H9 (cell line): ENCODE measurements around the gene ABCF2. TPM values are rescaled to one million over a fixed set of nuclear protein-coding genes. Genes with fewer than 3 reads are reported as not detected.

Source experiments
- DNase-seq: peaks from one replicate; pipeline ENCODE4 v3.0.0-alpha.2; 2017
- H2AFZ ChIP-seq: one replicate; pipeline ENCODE4 v1.6.1; 2013; ENCODE audit warnings: mild to moderate bottlenecking, low read length, control low read depth, moderate library complexity
- H2AK5ac ChIP-seq: 2 replicates; pipeline ENCODE4 v1.6.1; 2013; ENCODE audit warnings: low read length, control low read depth, mixed read lengths; ENCODE audit not compliant: insufficient read length
- H2BK120ac ChIP-seq: one replicate; pipeline ENCODE4 v1.6.1; 2013; ENCODE audit warnings: low read depth, mild to moderate bottlenecking, low read length, control low read depth, inconsistent platforms; ENCODE audit not compliant: poor library complexity, severe bottlenecking
- H2BK12ac ChIP-seq: 2 replicates; pipeline ENCODE4 v1.6.1; 2013; ENCODE audit warnings: low read length, control low read depth, mixed read lengths, low read depth; ENCODE audit not compliant: insufficient read length
- H2BK15ac ChIP-seq: 2 replicates; pipeline ENCODE4 v1.6.1; 2013; ENCODE audit warnings: low read depth, low read length, control low read depth
- H2BK20ac ChIP-seq: one replicate; pipeline ENCODE4 v1.6.1; 2013; ENCODE audit warnings: low read depth, mild to moderate bottlenecking, low read length, control low read depth, inconsistent platforms; ENCODE audit not compliant: poor library complexity, severe bottlenecking
- H2BK5ac ChIP-seq: 2 replicates; pipeline ENCODE4 v1.6.1; 2013; ENCODE audit warnings: low read length, control low read depth, mixed read lengths; ENCODE audit not compliant: insufficient read length
- H3K14ac ChIP-seq: 2 replicates; pipeline ENCODE4 v1.6.1; 2013; ENCODE audit warnings: low read length, control low read depth; ENCODE audit not compliant: insufficient read depth
- H3K18ac ChIP-seq: 2 replicates; pipeline ENCODE4 v1.6.1; 2013; ENCODE audit warnings: low read depth, mild to moderate bottlenecking, mixed read lengths, low read length, control low read depth; ENCODE audit not compliant: insufficient read length
- H3K23ac ChIP-seq: 2 replicates; pipeline ENCODE4 v1.6.1; 2013; ENCODE audit warnings: low read length, control low read depth, mixed read lengths, low read depth; ENCODE audit not compliant: insufficient read length
- H3K23me2 ChIP-seq: 2 replicates; pipeline ENCODE4 v1.6.1; 2013; ENCODE audit warnings: low read depth, mild to moderate bottlenecking, mixed read lengths, low read length, control low read depth; ENCODE audit not compliant: insufficient read length, poor library complexity, severe bottlenecking
- H3K27ac ChIP-seq: 2 replicates; pipeline ENCODE4 v1.5.1; 2013; ENCODE audit warnings: low read length, control low read depth, mixed read lengths, low read depth; ENCODE audit not compliant: insufficient read length
- H3K27me3 ChIP-seq: 2 replicates; pipeline ENCODE4 v1.6.1; 2013; ENCODE audit warnings: low read length, control low read depth, inconsistent platforms; ENCODE audit not compliant: insufficient read depth
- H3K4ac ChIP-seq: 2 replicates; pipeline ENCODE4 v1.6.1; 2013; ENCODE audit warnings: low read depth, mild to moderate bottlenecking, control low read depth, inconsistent platforms, low read length, moderate library complexity
- H3K4me1 ChIP-seq: 2 replicates; pipeline ENCODE4 v1.6.1; 2013; ENCODE audit warnings: low read length, control low read depth, inconsistent platforms; ENCODE audit not compliant: insufficient read depth
- H3K4me2 ChIP-seq: 2 replicates; pipeline ENCODE4 v1.6.1; 2013; ENCODE audit warnings: low read length, control low read depth, mixed read lengths; ENCODE audit not compliant: insufficient read length, insufficient read depth
- H3K56ac ChIP-seq: 2 replicates; pipeline ENCODE4 v1.6.1; 2013; ENCODE audit warnings: low read depth, mild to moderate bottlenecking, mixed read lengths, low read length, control low read depth; ENCODE audit not compliant: insufficient read length
- H3K79me1 ChIP-seq: 2 replicates; pipeline ENCODE4 v1.6.1; 2013; ENCODE audit warnings: low read depth, mild to moderate bottlenecking, moderate library complexity, low read length, control low read depth, inconsistent platforms; ENCODE audit not compliant: insufficient read depth, poor library complexity, severe bottlenecking
- H3K79me2 ChIP-seq: 2 replicates; pipeline ENCODE4 v1.6.1; 2013; ENCODE audit warnings: low read length, control low read depth, inconsistent platforms; ENCODE audit not compliant: insufficient read depth
- H3K9ac ChIP-seq: 2 replicates; pipeline ENCODE4 v1.6.1; 2013; ENCODE audit warnings: low read length, control low read depth, mixed read lengths; ENCODE audit not compliant: insufficient read length; ENCODE audit errors: extremely low read depth
- H3K9me3 ChIP-seq: one replicate; pipeline ENCODE4 v1.6.1; 2013; ENCODE audit warnings: low read depth, low read length, inconsistent platforms; ENCODE audit not compliant: control insufficient read depth
- H3T11ph ChIP-seq: one replicate; pipeline ENCODE4 v1.6.1; 2013; ENCODE audit warnings: mild to moderate bottlenecking, low read length, control low read depth, inconsistent platforms
- H4K20me1 ChIP-seq: one replicate; pipeline ENCODE4 v1.6.1; 2013; ENCODE audit not compliant: control insufficient read depth, insufficient read length, insufficient read depth
- H4K5ac ChIP-seq: 2 replicates; pipeline ENCODE4 v1.6.1; 2013; ENCODE audit warnings: low read depth, mild to moderate bottlenecking, mixed read lengths, low read length, control low read depth; ENCODE audit not compliant: insufficient read length
- H4K8ac ChIP-seq: replicated peaks from 2 replicates; pipeline ENCODE4 v1.6.1; 2013; ENCODE audit warnings: low read length, control low read depth, mixed read lengths, low read depth; ENCODE audit not compliant: insufficient read length
- H4K91ac ChIP-seq: 2 replicates; pipeline ENCODE4 v1.6.1; 2013; ENCODE audit warnings: low read depth, mild to moderate bottlenecking, moderate library complexity, mixed read lengths, low read length, control low read depth; ENCODE audit not compliant: insufficient read length
- H3K27ac Mint-ChIP-seq, 3 experiments: 2 replicates in 2 of 3; 3 replicates in 1 of 3; pipeline ENCODE4 v1.8.0; 2020 to 2021; ENCODE audit warnings: mixed read lengths in 3 of 3, mild to moderate bottlenecking in 1 of 3, moderate library complexity in 1 of 3
- H3K27me3 Mint-ChIP-seq: 2 replicates; pipeline ENCODE4 v1.8.0; 2021; ENCODE audit warnings: low read depth, mild to moderate bottlenecking, moderate library complexity, mixed read lengths
- H3K36me3 Mint-ChIP-seq, 3 experiments: 2 replicates in 2 of 3; 3 replicates in 1 of 3; pipeline ENCODE4 v1.8.0; 2020 to 2021; ENCODE audit warnings: low read depth in 3 of 3, mixed read lengths in 3 of 3; ENCODE audit not compliant: insufficient read depth in 1 of 3
- H3K4me1 Mint-ChIP-seq, 2 experiments: 2 replicates each; pipeline ENCODE4 v1.8.0; 2020; ENCODE audit warnings: mixed read lengths in 2 of 2
- H3K4me3 Mint-ChIP-seq, 2 experiments: 2 replicates in 1 of 2; 3 replicates in 1 of 2; pipeline ENCODE4 v1.8.0; 2020 to 2021; ENCODE audit warnings: mild to moderate bottlenecking in 2 of 2, mixed read lengths in 2 of 2, moderate library complexity in 1 of 2
- H3K9me3 Mint-ChIP-seq, 2 experiments: 2 replicates in 1 of 2; 3 replicates in 1 of 2; pipeline ENCODE4 v1.8.0; 2020; ENCODE audit warnings: mild to moderate bottlenecking in 2 of 2, mixed read lengths in 2 of 2, moderate library complexity in 1 of 2
- WGBS: extraction: QIAGEN DNeasy Blood & Tissue Kit; methylation state at CpG from one replicate; pipeline ENCODE4 v1.1.7; 2013; ENCODE audit warnings: missing lambda C conversion rate, low lambda C conversion rate, mixed read lengths; ENCODE audit not compliant: insufficient read length; ENCODE audit errors: extremely low coverage; 5-methylcytosine and 5-hydroxymethylcytosine counted together
- total RNA-seq: library from RNA; stranded (reverse); gene quantifications from 2 replicates; pipeline ENCODE4 v1.2.1, GENCODE V29; 2021
- TF ChIP-seq, protein P1 (sequence below): fragments of 200-600 bp; sonication (generic); conservative IDR thresholded peaks from 3 replicates; pipeline ENCODE4 v1.8.0; 2021; ENCODE audit warnings: antibody characterized with exemption, mild to moderate bottlenecking

The ABCF2 gene
- total RNA-seq, 1 experiment from 2014 or later = 70.1 TPM

DNA sequence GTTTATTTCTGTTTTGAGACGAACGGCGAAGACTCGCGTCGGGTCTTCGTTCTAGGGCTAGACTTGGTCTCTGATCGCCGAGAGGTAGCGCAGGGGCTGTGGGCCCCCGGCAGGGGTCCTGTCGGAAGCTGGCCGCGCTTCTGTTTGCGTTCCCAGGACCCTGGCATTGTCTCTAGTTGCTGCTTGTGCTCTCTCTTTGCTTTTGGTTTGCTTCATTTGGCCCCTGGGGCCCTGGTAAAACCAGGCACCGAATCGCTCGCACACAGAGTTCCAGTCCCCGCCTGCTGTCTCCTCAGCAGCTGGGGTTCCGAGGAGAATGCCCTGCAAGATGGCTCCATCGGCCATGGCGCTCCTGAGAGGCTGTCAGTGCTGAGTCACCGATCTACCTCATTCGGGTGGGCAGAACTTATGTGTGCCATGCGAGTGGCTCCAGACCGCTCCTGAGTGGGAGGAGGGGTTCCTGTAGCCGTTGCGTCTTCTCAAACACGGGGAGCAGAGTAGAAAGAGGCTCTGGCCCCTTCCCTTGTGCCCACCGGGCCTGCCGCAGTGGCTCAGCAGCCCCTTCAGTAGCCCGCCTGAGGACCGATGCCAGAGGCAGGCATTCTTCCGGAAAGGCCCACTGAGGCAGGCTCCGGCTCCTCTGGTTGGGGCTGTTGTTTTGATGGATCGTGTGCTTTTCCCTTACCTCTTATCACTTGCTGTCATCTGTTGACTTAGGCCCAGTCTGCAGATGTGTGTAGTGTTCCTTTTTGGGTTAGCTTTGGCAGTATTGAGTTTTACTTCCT, 6.1 kb upstream of the ABCF2 start:
- Histone ChIP-seq H3K4me1 (no peaks in the 10 kb centered on the region; the same call in 1 of the 2 replicates), H4K91ac (no peak overlapping the region), H3K23ac (no peak overlapping the region), H2BK120ac (no peak overlapping the region), H3T11ph (no peak overlapping the region), H3K9ac (peak overlapping the region; percentile 52), H3K79me2 (peaks cover 6% of the 10 kb centered on the region; the same call in 1 of the 2 replicates), H4K5ac (no peak overlapping the region), H2BK5ac (no peak overlapping the region), H3K27ac (no peak overlapping the region), H3K14ac (peak overlapping the region; percentile 49; the same call in 1 of the 2 replicates), H2AFZ (no peak overlapping the region), H3K4ac (no peak overlapping the region), H4K8ac (no peak overlapping the region), H3K79me1 (no peaks in the 10 kb centered on the region), H2BK15ac (no peak overlapping the region), H3K23me2 (peaks cover 9% of the 10 kb centered on the region), H4K20me1 (no peaks in the 10 kb centered on the region), H2AK5ac (no peak overlapping the region), H3K9me3 (no peaks in the 10 kb centered on the region), H3K56ac (no peak overlapping the region), H2BK20ac (no peak overlapping the region), H3K18ac (no peak overlapping the region), H3K27me3 (no peaks in the 10 kb centered on the region), H3K4me2 (peak overlapping the region; percentile 93), H2BK12ac (no peak overlapping the region)
- Mint-ChIP-seq H3K27ac (peak overlapping the region; percentile 16 to 98 (median 98); a peak in 4 of 7 replicates), H3K27me3 (no peaks in the 10 kb centered on the region; the same call in 1 of the 2 replicates), H3K4me3 (peak overlapping the region; percentile 97 to 99), H3K9me3 (no peaks in the 10 kb centered on the region), H3K4me1 (peaks cover 22 to 23% of the 10 kb centered on the region in 2 experiments), H3K36me3 (peaks cover 2 to 21% (median 17%) of the 10 kb centered on the region in 3 experiments; a peak in 6 of 7 replicates)
- TF ChIP-seq, protein P1, sequence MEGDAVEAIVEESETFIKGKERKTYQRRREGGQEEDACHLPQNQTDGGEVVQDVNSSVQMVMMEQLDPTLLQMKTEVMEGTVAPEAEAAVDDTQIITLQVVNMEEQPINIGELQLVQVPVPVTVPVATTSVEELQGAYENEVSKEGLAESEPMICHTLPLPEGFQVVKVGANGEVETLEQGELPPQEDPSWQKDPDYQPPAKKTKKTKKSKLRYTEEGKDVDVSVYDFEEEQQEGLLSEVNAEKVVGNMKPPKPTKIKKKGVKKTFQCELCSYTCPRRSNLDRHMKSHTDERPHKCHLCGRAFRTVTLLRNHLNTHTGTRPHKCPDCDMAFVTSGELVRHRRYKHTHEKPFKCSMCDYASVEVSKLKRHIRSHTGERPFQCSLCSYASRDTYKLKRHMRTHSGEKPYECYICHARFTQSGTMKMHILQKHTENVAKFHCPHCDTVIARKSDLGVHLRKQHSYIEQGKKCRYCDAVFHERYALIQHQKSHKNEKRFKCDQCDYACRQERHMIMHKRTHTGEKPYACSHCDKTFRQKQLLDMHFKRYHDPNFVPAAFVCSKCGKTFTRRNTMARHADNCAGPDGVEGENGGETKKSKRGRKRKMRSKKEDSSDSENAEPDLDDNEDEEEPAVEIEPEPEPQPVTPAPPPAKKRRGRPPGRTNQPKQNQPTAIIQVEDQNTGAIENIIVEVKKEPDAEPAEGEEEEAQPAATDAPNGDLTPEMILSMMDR = no peak
- WGBS = no CpG with 5 or more reads among the region's 36 CpGs
- no peak for DNase-seq
